Left kidney (tissue), 2 donors: ENCODE measurements around the gene BST1. TPM values are rescaled to one million over a fixed set of nuclear protein-coding genes. Genes with fewer than 3 reads are reported as not detected.

Experiments used
- DNase-seq: peaks from one replicate; pipeline ENCODE4 v3.0.0-alpha.2; 2013
- polyA plus RNA-seq: library from polyadenylated mRNA; unstranded; fragments of 120-200 nt; gene quantifications from one replicate; pipeline ENCODE4 v1.2.1, GENCODE V29; 2013; ENCODE audit not compliant: insufficient read length

BST1 gene
- polyA plus RNA-seq, 1 donor, result 15.1 TPM

DNA sequence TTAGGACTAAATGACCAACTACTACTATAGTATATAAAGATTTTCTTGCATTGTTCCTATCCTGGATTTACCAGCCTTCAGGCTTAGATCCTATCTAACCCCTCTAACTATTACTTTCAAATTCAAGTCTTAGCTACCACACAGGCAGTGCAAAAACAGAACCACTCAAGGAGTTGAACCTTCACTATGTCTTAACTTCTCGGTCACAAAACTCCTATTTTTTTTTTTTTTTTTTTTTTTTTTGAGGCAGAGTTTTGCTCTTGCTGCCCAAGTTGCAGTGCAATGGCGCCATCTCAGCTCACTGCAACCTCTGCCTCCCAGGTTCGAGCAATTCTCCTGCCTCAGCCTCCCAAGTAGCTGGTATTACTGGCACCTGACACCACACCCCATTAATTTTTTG is 27.5 kb upstream of the BST1 start:
- no peak for DNase-seq

- no peak for DNase-seq
These were observed 26.8 kb upstream of the BST1 start for GRCh38 chr4:15676039-15676438.

DNA sequence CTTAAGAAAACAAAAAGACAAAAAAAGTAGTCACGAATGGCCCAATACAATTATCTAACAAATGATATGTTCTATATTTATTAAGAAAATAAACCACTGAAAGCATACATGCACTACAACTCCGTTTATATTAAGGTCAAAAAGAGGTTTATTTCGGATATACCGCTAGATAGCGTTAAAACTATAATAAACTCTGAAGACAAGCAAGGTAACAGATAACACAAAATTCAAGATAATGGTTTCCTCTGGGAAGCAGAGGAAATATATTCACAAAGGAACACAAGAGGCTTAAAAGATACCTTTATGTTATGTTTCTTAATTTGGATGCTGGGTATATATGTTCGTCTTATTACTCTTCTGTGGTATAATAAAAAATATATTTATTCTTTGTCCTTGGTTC is 26.0 kb upstream of the BST1 start:
- DNase-seq, result no peak

DNA sequence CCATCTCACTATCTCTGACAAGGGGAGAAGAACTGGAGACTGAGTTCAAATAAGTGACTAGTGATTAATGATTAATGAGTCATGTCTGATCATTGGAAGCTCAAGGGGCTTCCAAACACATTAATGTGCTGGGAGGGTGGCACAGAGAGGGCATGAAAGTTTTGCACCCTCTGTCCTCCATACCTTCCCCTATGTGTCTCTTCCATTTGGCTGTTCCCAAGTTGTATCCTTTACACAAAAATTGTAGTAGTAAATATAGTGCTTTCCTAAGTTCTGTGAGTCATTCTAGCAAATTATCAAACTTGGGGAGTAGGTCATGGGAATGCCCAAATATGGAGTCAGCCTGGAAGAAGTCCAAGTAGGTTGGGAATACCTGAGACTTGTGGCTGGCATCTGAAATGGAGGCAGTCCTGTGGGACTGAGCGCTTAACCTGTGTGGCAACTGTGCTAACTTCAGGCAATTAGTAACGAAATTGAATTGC is 25.3 kb upstream of the BST1 start:
- peak; percentile 52 for DNase-seq

GRCh38 chr4:15681067-15681371 is 21.8 kb upstream of the BST1 start:
- no peak for DNase-seq

- DNase-seq, result peak; percentile 99
These were observed 21.3 kb upstream of the BST1 start, which contains the start of gene FAM200B for GRCh38 chr4:15681372-15682241. TSS of gene FAM200B (plus strand) at chr4:15681827. CDS start at chr4:15686978, 5,151 bp downstream.

DNA sequence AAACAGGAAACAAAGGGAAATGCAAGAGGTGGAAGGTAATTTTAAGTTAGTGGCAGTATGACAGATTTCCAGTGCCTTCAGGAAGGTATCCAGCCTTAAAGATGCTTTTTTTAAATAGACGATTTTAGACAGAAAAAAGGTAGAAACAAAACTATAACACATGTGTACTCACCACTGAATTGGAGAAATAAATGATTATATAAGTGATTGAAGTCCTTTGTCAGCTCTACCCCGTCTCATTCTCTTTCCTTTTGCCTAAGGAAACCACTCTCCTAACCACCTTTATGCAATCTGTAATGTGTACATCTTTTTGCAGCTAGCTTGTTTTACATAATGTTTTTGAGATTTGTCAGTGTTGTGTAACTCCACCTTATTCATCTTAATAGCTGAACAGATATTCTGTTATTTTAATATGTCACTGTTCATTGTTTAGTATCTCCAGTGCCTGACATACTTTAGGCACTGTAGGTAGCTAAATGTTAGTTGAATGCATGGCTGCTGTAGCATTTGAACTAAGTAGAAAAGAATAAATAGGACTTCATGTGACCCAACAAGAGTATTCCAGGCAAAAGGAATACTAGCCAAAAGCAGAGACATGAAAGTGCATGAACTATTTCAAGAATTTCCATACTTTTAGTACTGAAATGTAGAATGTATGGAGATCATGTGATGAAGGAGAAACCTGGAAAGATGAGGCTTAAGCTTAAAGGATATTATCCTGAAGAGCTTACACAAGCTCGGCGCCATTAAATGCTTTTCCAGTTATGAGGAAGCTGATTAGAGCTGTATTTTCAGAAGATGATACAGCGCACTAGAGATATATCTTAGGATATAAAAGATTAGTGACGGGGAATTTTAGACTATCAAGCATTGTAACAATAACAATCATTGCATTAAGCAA is 20.4 kb upstream of the BST1 start:
- peak; percentile 20 for DNase-seq

DNA sequence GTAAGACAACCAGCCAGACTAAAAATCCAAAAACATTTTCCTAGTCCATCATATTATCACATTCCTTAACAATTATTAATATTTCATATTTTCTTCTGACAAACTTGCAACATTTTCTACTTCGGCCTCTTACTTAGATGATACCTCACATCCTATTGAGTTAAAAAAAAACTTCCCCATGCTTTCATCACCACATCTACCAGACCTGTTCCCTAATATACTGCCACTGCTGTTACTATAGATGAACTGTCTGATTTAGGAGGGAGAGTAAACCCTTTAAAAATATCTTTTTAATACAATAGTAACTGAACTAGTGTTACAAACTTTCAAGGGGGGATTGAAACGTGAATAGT is 19.7 kb upstream of the BST1 start:
- DNase-seq, result no peak

DNA sequence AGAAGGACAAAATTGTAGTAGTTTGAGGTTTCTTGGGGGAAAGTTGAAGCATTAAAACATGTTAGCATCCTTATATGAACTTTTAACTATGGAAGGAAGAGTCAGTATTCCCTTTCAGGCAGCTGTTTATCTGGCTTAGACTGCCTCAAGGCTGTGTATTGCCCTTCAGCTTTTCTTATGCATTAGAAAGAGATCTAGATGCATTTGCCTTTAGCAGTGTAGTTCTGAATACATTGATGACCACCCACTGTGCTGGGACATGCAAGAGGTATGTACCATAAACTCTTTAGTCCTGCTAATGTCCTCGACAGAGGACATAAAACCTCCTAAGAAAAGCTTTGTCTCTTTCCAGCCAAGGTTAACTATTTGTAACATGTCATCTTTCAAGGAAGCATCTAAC is 18.4 kb upstream of the BST1 start:
- DNase-seq, result no peak

DNA sequence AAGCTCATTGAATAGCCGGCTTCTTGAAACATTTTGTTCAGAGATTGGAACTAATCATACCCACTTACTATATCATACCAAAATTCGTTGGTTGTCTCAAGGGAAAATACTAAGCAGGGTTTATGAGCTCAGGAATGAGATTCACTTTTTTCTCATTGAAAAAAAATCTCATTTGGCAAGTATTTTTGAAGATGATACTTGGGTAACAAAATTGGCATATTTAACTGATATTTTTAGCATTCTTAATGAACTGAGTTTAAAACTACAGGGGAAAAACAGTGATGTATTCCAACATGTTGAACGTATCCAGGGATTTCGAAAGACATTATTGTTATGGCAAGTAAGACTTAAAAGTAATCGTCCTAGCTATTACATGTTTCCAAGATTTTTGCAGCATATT is 14.8 kb upstream of the BST1 start:
- no peak for DNase-seq

- DNase-seq, result no peak
These were observed 13.3 kb upstream of the BST1 start for GRCh38 chr4:15689540-15689939.

- DNase-seq, result no peak
These were observed 12.7 kb upstream of the BST1 start for GRCh38 chr4:15690020-15690809.

DNA sequence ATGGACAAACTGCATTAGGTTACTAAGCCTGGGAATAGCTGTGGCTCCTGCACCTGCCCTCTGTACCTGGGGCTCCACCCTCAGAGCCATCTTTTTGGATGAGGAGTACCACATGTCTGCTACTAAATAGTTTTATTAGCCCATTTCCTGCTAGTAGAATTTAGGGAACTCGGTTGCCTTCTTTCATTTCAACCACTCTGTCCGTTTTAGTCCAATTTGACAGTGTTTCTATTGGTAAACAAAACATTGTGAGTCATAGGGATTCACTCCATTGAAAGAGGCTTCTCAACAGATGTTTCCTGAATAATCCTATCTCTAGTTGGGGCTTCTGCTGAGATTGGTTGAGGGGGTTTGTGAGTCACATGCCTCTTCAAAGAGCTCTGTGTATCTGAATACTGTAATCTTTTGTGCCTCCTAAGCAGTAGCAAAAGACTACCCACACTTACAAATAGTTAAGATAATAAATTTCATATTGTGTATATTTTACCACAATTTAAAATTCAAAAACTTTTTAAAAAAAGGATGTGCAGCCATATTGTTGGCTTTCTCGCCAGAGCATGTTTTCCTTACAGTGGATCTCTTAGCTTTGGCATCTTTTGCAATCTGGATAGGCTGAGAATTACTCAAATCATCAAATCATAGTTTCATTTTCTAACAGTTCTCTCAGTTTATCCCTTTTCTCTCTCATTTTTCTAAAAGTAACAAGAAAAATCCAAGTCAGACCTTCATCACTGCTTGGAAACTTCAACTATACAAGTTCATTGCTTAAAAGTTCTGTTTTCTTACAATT is 11.3 kb upstream of the BST1 start:
- no peak for DNase-seq

DNA sequence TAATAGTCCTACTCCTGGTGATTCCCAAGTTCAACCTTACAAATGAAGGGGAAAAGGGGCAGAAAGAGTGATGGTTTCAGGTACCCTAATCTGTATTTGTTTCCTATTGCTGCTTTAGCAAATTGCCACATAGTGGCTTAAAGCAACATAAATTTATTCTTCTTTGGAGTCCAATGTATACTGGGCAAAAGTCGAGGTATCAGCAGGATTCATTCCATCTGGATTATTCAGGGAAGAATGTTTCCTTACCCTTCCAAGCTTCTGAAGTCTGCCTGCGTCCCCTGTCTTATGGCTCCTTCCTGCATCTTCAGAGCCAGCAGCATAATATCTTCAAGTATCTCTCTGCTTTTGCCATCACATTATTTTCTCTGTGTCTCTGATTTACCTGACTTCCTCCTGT is 10.3 kb upstream of the BST1 start:
- no peak for DNase-seq

GRCh38 chr4:15694431-15694830 is 8.4 kb upstream of the BST1 start:
- DNase-seq, result no peak

DNA sequence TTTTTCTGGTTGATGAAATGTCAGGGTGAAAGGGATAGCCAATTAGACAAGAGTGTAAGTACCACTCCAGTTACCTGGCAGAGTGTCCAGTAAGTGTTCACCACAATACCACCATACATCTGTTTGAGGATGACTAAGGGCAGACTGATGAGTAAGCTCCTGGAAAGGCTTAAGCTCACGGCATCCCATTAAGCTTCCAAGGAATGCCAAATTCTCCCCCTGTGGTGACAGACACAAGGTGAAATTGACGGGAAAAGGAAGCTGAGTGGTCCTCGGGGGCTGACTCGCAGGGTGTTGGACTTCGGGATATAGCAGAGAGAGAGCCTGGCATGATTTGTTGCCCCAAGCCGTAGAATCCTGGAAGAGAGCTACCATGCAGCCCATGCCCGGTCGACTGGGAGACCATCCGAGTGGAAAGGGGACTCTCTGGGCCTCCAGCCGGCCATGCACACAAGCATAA is 7.6 kb upstream of the BST1 start:
- no peak for DNase-seq

DNA sequence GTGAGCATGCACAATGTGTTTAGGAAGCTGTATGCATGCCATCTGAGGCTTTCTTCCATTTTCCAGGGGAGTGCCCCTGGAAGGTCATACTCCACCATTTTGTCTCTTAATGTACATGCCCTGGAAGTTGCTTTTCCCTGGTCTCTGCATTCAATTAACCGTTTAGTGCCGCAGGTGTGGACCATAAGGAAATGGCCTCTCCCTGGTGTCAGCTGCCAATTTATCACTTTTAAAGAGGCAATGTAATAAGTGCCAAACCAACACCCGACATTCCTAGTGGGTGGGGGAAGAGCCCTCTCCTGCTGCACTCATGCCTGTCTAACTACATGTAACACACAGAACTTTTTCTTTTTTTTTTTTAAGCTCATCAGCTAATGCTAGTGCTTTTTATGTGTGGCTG is 7.1 kb upstream of the BST1 start:
- DNase-seq, result no peak

- no peak for DNase-seq
These were observed 6.0 kb upstream of the BST1 start for GRCh38 chr4:15696866-15697265.

- no peak for DNase-seq
These were observed 574 bp downstream of the BST1 start for GRCh38 chr4:15703439-15703838.

- DNase-seq, result no peak
These were observed 1.3 kb downstream of the BST1 start for GRCh38 chr4:15704129-15704528.

- no peak for DNase-seq
These were observed 3.9 kb downstream of the BST1 start for GRCh38 chr4:15706646-15707362.
